ENCODE measurements around the gene RNASE12.
"Not testable (repeated sequence)": the region's sequence is repeated elsewhere in the genome, so short reads cannot be mapped to it uniquely, and the experiment has no call there.

RNASE12 gene

GRCh38 chr14:20580242-20580641, 10.9 kb downstream of the RNASE12 start:
- DNase-seq (ENCODE audit: low spot score): no peak

GRCh38 chr14:20578784-20579502, 12.2 kb downstream of the RNASE12 start:
- no peak for DNase-seq (ENCODE audit: low spot score)

- DNase-seq (ENCODE audit: low spot score): no peak
These were observed 12.9 kb downstream of the RNASE12 start for GRCh38 chr14:20578325-20578724.

- not testable (repeated sequence) for DNase-seq (ENCODE audit: low spot score)
These were observed 18.7 kb downstream of the RNASE12 start for GRCh38 chr14:20572382-20572990.

- not testable (repeated sequence) for DNase-seq (ENCODE audit: low spot score)
These were observed 20.5 kb downstream of the RNASE12 start for GRCh38 chr14:20570720-20571119.

GRCh38 chr14:20569865-20570264, 21.3 kb downstream of the RNASE12 start:
- not testable (repeated sequence) for DNase-seq (ENCODE audit: low spot score)

GRCh38 chr14:20569066-20569465, 22.1 kb downstream of the RNASE12 start:
- no peak for DNase-seq (ENCODE audit: low spot score)

- no peak for DNase-seq (ENCODE audit: low spot score)
These were observed 22.8 kb downstream of the RNASE12 start for GRCh38 chr14:20568393-20568792.

- not testable (repeated sequence) for DNase-seq (ENCODE audit: low spot score)
These were observed 24.0 kb downstream of the RNASE12 start for GRCh38 chr14:20567199-20567598.

- DNase-seq (ENCODE audit: low spot score): no peak
These were observed 26.6 kb downstream of the RNASE12 start for GRCh38 chr14:20564501-20564997.

GRCh38 chr14:20563971-20564370, 27.2 kb downstream of the RNASE12 start:
- DNase-seq (ENCODE audit: low spot score): no peak

GRCh38 chr14:20560961-20561360, 30.2 kb downstream of the RNASE12 start, which contains the start of gene RNASE9:
TSS of gene RNASE9 (minus strand) at chr14:20561047.
- DNase-seq (ENCODE audit: low spot score): no peak

GRCh38 chr14:20559461-20559904, 31.7 kb downstream of the RNASE12 start:
- no peak for DNase-seq (ENCODE audit: low spot score)

- no peak for DNase-seq (ENCODE audit: low spot score)
These were observed 34.0 kb downstream of the RNASE12 start for GRCh38 chr14:20557212-20557542.

GRCh38 chr14:20556500-20557211, 34.5 kb downstream of the RNASE12 start:
- no peak for DNase-seq (ENCODE audit: low spot score)

- no peak for DNase-seq (ENCODE audit: low spot score)
These were observed 35.3 kb downstream of the RNASE12 start for GRCh38 chr14:20555845-20556244.

- DNase-seq (ENCODE audit: low spot score): no peak
These were observed 38.2 kb downstream of the RNASE12 start for GRCh38 chr14:20553024-20553423.

- DNase-seq (ENCODE audit: low spot score): no peak
These were observed 39.6 kb downstream of the RNASE12 start for GRCh38 chr14:20551606-20552005.

GRCh38 chr14:20550926-20551325, 40.2 kb downstream of the RNASE12 start:
- DNase-seq (ENCODE audit: low spot score): no peak

- DNase-seq (ENCODE audit: low spot score): no peak
These were observed 42.6 kb downstream of the RNASE12 start for GRCh38 chr14:20548414-20549158.

- no peak for DNase-seq (ENCODE audit: low spot score)
These were observed 44.3 kb downstream of the RNASE12 start for GRCh38 chr14:20546877-20547276.
